Smooth muscle cell (in vitro differentiated cells): ENCODE results near the gene PHF1. TPM values are rescaled to one million over a fixed set of nuclear protein-coding genes. Genes with fewer than 3 reads are reported as not detected.
A peak's percentile ranks its signal among the peaks of the same experiment; 100 is the strongest.

Source experiments
- DNase-seq: peaks from one replicate; lab custom pipeline; 2025; ENCODE audit not compliant: unreplicated experiment; lab: John Stamatoyannopoulos, UW
- H2AFZ ChIP-seq: fragments of 200-600 bp; sonication (generic); 2 replicates; pipeline ENCODE4 v1.6.0; 2016; ENCODE audit warnings: antibody characterized with exemption, low read depth, mild to moderate bottlenecking
- H3F3A ChIP-seq: fragments of 200-600 bp; sonication (generic); 2 replicates; pipeline ENCODE4 v1.6.0; 2017; ENCODE audit warnings: antibody characterized with exemption, low read depth
- H3K27ac ChIP-seq: fragments of 200-600 bp; sonication (generic); 2 replicates; pipeline ENCODE4 v1.5.1; 2016; ENCODE audit warnings: low read depth, mild to moderate bottlenecking
- H3K27me3 ChIP-seq: fragments of 200-600 bp; sonication (generic); 2 replicates; pipeline ENCODE4 v1.6.1; 2016; ENCODE audit warnings: low read depth, mild to moderate bottlenecking
- H3K36me3 ChIP-seq: fragments of 200-600 bp; sonication (generic); 2 replicates; pipeline ENCODE4 v1.5.1; 2016; ENCODE audit warnings: low read depth
- H3K4me1 ChIP-seq: fragments of 200-600 bp; sonication (generic); 2 replicates; pipeline ENCODE4 v1.5.1; 2016; ENCODE audit warnings: low read depth
- H3K4me2 ChIP-seq: fragments of 200-600 bp; sonication (generic); 2 replicates; pipeline ENCODE4 v1.6.0; 2016; ENCODE audit warnings: mild to moderate bottlenecking
- H3K4me3 ChIP-seq: fragments of 200-600 bp; sonication (generic); 2 replicates; pipeline ENCODE4 v1.5.1; 2016; ENCODE audit warnings: mild to moderate bottlenecking
- H3K79me2 ChIP-seq: fragments of 200-600 bp; sonication (generic); 2 replicates; pipeline ENCODE4 v1.6.0; 2016; ENCODE audit warnings: low read depth, mild to moderate bottlenecking
- H3K9ac ChIP-seq: fragments of 200-600 bp; sonication (generic); 2 replicates; pipeline ENCODE4 v1.6.0; 2016; ENCODE audit warnings: low read depth
- H3K9me3 ChIP-seq: fragments of 200-600 bp; sonication (generic); replicated peaks from 2 replicates; pipeline ENCODE4 v1.5.1; 2016; ENCODE audit warnings: low read depth
- H4K20me1 ChIP-seq: fragments of 200-600 bp; sonication (generic); 2 replicates; pipeline ENCODE4 v1.6.0; 2016; ENCODE audit warnings: low read depth
- WGBS: methylation state at CpG from one replicate; pipeline ENCODE4 v1.1.7; 2016; ENCODE audit warnings: low lambda C conversion rate; 5-methylcytosine and 5-hydroxymethylcytosine counted together
- polyA plus RNA-seq: library from polyadenylated mRNA; unstranded; fragments of >200 nt; fragmentation: Nextera tagmentation; extraction: Ambion mirVana; gene quantifications from 2 replicates; pipeline ENCODE4 v1.2.1, GENCODE V29; 2016
- total RNA-seq: library from RNA; depleted of rRNA; stranded (reverse); fragments of >200 nt; gene quantifications from 2 replicates; pipeline ENCODE4 v1.2.3, GENCODE V29; 2014
- TF ChIP-seq, protein P1 (sequence below): fragments of 200-600 bp; sonication (generic); IDR thresholded peaks from 2 replicates; pipeline ENCODE4 v1.5.1; 2017; ENCODE audit warnings: borderline replicate concordance, mild to moderate bottlenecking, antibody characterized with exemption; ENCODE audit not compliant: insufficient read depth, poor library complexity, severe bottlenecking

PHF1 gene
- total and polyA plus RNA-seq, 2 experiments from 2014 or later = 36.9 to 39.3 TPM

DNA sequence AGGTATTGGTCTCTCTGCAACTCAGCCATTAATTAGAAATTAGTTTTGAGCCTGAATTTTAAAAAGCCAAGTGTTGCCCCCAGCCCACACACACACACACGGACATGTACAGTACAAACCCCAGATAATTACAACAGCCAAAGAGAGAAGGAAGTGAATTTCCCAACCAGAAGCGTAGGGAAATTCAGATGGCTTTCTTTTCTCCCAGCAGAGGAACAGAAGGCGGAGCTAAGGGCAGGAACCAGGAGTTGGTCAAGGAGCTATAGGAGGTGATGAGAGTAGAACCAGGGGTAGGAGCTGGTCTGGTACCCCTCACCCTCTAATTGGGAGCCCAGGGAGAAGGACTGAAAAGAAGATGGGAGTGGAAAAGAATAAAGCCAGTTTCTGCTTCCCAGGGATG, 39.6 kb downstream of the PHF1 start:
- Histone ChIP-seq H3K27ac (no peak overlapping the region), H3K4me2 (no peak overlapping the region), H3K79me2 (peaks cover 12% of the 10 kb centered on the region), H3K27me3 (no peaks in the 10 kb centered on the region), H3K4me3 (no peak overlapping the region), H3K36me3 (no peaks in the 10 kb centered on the region), H4K20me1 (no peaks in the 10 kb centered on the region), H2AFZ (no peak overlapping the region), H3K4me1 (peaks cover 5% of the 10 kb centered on the region), H3K9ac (no peak overlapping the region), H3F3A (peaks cover 5% of the 10 kb centered on the region), H3K9me3 (no peaks in the 10 kb centered on the region)
- no peak for DNase-seq
- TF ChIP-seq, protein P1, sequence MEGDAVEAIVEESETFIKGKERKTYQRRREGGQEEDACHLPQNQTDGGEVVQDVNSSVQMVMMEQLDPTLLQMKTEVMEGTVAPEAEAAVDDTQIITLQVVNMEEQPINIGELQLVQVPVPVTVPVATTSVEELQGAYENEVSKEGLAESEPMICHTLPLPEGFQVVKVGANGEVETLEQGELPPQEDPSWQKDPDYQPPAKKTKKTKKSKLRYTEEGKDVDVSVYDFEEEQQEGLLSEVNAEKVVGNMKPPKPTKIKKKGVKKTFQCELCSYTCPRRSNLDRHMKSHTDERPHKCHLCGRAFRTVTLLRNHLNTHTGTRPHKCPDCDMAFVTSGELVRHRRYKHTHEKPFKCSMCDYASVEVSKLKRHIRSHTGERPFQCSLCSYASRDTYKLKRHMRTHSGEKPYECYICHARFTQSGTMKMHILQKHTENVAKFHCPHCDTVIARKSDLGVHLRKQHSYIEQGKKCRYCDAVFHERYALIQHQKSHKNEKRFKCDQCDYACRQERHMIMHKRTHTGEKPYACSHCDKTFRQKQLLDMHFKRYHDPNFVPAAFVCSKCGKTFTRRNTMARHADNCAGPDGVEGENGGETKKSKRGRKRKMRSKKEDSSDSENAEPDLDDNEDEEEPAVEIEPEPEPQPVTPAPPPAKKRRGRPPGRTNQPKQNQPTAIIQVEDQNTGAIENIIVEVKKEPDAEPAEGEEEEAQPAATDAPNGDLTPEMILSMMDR = no peak
- WGBS = 83% methylated on average over 3 of the region's 3 CpGs

DNA sequence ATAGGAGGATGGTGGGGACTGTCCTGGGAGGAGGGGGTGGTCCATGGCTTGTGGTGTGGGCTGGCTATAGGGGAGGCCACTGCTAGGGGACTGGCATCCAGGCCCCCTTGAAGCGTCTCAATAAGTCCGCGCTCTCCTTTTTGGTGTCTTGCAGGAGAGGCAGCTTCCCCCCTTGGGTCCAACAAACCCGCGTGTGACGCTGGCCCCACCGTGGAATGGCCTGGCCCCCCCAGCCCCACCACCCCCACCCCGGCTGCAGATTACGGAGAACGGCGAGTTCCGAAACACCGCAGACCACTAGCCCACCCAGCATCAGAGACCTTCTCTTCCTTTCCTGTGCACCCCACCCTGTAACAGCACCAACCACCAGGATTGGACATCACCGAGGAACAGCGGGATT, 40.8 kb downstream of the PHF1 start:
- Histone ChIP-seq H3K9me3 (no peaks in the 10 kb centered on the region), H4K20me1 (no peaks in the 10 kb centered on the region), H3K27ac (no peak overlapping the region), H3F3A (peaks cover 5% of the 10 kb centered on the region), H3K4me3 (no peak overlapping the region), H3K36me3 (no peaks in the 10 kb centered on the region), H3K9ac (no peak overlapping the region), H3K27me3 (no peaks in the 10 kb centered on the region), H3K4me1 (peaks cover 5% of the 10 kb centered on the region), H2AFZ (no peak overlapping the region), H3K79me2 (peaks cover 18% of the 10 kb centered on the region), H3K4me2 (no peak overlapping the region)
- no peak for DNase-seq
- TF ChIP-seq, protein P1 = no peak
- WGBS = 98% methylated on average over 5 of the region's 15 CpGs

GRCh38 chr6:33452496-33452895, 41.7 kb downstream of the PHF1 start:
- Histone ChIP-seq H3K4me2 (no peak overlapping the region), H3F3A (peaks cover 5% of the 10 kb centered on the region), H3K9me3 (no peaks in the 10 kb centered on the region), H3K4me3 (no peak overlapping the region), H2AFZ (no peak overlapping the region), H3K27ac (no peak overlapping the region), H3K36me3 (no peaks in the 10 kb centered on the region), H3K27me3 (no peaks in the 10 kb centered on the region), H4K20me1 (no peaks in the 10 kb centered on the region), H3K4me1 (peaks cover 5% of the 10 kb centered on the region), H3K9ac (no peak overlapping the region), H3K79me2 (peaks cover 18% of the 10 kb centered on the region)
- 91% methylated on average over 4 of the region's 4 CpGs for WGBS
- TF ChIP-seq, protein P1 = no peak
- DNase-seq = no peak

DNA sequence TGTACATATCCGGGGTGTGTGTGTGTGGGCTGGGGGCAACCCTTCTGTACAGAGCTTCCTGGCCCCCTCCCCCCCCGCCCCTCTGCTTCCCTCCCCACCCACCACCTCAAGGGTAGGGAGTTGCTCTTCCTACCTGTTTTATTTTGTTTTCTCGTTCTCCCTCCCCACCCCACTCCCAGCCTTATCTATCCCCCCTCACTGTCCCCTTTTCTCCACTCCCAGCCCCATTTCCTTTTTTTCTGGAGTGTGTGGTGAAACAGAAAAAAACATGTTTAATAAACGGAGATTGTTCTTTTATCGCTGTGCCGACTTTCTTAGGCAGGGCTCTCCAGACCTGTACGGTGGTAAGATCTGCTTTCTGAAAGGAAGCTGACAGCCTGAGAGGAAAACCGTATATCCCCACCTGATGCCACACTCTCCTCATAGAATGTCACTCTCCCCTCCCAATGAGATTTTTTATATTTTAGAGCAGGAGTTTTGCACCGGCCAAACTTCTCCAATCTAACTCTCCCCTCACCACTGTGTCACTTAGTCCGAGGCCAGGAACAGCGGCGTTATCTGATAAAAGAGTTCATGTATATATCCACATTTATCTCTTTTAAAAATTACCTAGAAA, 42.7 kb downstream of the PHF1 start:
- Histone ChIP-seq H4K20me1 (no peaks in the 10 kb centered on the region), H3K79me2 (peaks cover 18% of the 10 kb centered on the region), H3K27ac (peak overlapping the region; percentile 25), H3K4me1 (peaks cover 5% of the 10 kb centered on the region), H3K9me3 (no peaks in the 10 kb centered on the region), H3K36me3 (no peaks in the 10 kb centered on the region), H3K4me3 (peak overlapping the region; percentile 89), H3K27me3 (no peaks in the 10 kb centered on the region), H3K9ac (peak overlapping the region; percentile 72), H3K4me2 (peak overlapping the region; percentile 95), H2AFZ (no peak overlapping the region), H3F3A (peaks cover 5% of the 10 kb centered on the region)
- WGBS = 40% methylated on average over 11 of the region's 12 CpGs
- no peak for DNase-seq
- TF ChIP-seq, protein P1 = no peak
